Gastroesophageal sphincter (tissue), 4 donors: ENCODE measurements around the gene HSF4. TPM values are rescaled to one million over a fixed set of nuclear protein-coding genes. Genes with fewer than 3 reads are reported as not detected.

Source experiments
- ATAC-seq: fragments of 150-250 bp; one replicate; pipeline ENCODE4 v1.9.1; 2016; ENCODE audit warnings: mild to moderate bottlenecking, moderate library complexity
- H3K27ac ChIP-seq, 4 donors: fragments of 200-600 bp; sonication (generic) in 3 of 4; 1 replicate in 3 of 4; 2 replicates in 1 of 4; pipeline ENCODE4 v1.5.1; 2016 to 2019
- H3K27me3 ChIP-seq: fragments of 200-600 bp; sonication (generic); one replicate; pipeline ENCODE4 v1.5.1; 2019
- H3K36me3 ChIP-seq, 2 donors: fragments of 200-600 bp; sonication (generic); one replicate each; pipeline ENCODE4 v1.5.1; 2019; ENCODE audit warnings: control low read depth in 1 of 2
- H3K4me1 ChIP-seq, 3 donors: fragments of 200-600 bp; sonication (generic); 1 replicate in 2 of 3; 2 replicates in 1 of 3; pipeline ENCODE4 v1.5.1; 2016 to 2019; ENCODE audit warnings: control low read depth in 2 of 3
- H3K4me3 ChIP-seq, 2 donors: fragments of 200-600 bp; sonication (generic); one replicate each; pipeline ENCODE4 v1.5.1; 2019; ENCODE audit warnings: mild to moderate bottlenecking in 1 of 2, moderate library complexity in 1 of 2
- H3K9me3 ChIP-seq, 3 donors: fragments of 200-600 bp; sonication (generic); one replicate each; pipeline ENCODE4 v1.5.1; 2017 to 2019; ENCODE audit warnings: control low read depth in 2 of 3
- CTCF ChIP-seq, 4 experiments: fragments of 200-600 bp in 2 of 4; fragments of 450-650 bp in 2 of 4; sonication (generic) in 1 of 4; IDR thresholded peaks; one replicate each; pipeline ENCODE4 v1.5.1; 2017 to 2019; ENCODE audit warnings: antibody characterized with exemption in 4 of 4, mild to moderate bottlenecking in 2 of 4, moderate library complexity in 2 of 4
- EP300 ChIP-seq: sonication (generic); formaldehyde crosslinking; IDR thresholded peaks from one replicate; pipeline ENCODE4 v1.6.1; 2017; ENCODE audit warnings: antibody characterized with exemption, mild to moderate bottlenecking
- POLR2A ChIP-seq, 2 donors: fragments of 450-650 bp; IDR thresholded peaks; one replicate each; pipeline ENCODE4 v1.6.1; 2017; ENCODE audit warnings: antibody characterized with exemption in 2 of 2, mild to moderate bottlenecking in 2 of 2, moderate library complexity in 1 of 2
- POLR2AphosphoS5 ChIP-seq: sonication (generic); formaldehyde crosslinking; IDR thresholded peaks from one replicate; pipeline ENCODE4 v1.6.1; 2017; ENCODE audit warnings: antibody characterized with exemption
- WGBS, 2 donors: methylation state at CpG; one replicate each; pipeline ENCODE4 v1.1.5; 2018; ENCODE audit warnings: low coverage in 1 of 2; 5-methylcytosine and 5-hydroxymethylcytosine counted together
- total RNA-seq, 4 donors: library from RNA; depleted of rRNA; stranded (reverse); fragments of >200 nt; gene quantifications; one replicate each; pipeline ENCODE4 v1.1.0, GENCODE V29; 2016

The HSF4 gene
- total RNA-seq, 4 donors from 2014 or later, result 7.7 to 110 (median 59.4) TPM

- no CpG with 5 or more reads among the region's 9 CpGs for WGBS, 2 donors
- H3K27me3 ChIP-seq, result peaks cover 17% of the 10 kb centered on the region
- peaks cover 2 to 99% (median 43%) of the 10 kb centered on the region in 3 donors for H3K4me1 ChIP-seq
- H3K27ac ChIP-seq, result peak overlapping the region; percentile 76 to 97 (median 95)
- H3K9me3 ChIP-seq, result no peaks in the 10 kb centered on the region
- TF ChIP-seq POLR2AphosphoS5, result no peak
- no peak for TF ChIP-seq CTCF (IDR thresholded peaks at IDR 0.05)
- no peak for TF ChIP-seq POLR2A (IDR thresholded peaks at IDR 0.05)
- no peak for TF ChIP-seq EP300
- no peak overlapping the region for H3K4me3 ChIP-seq
- H3K36me3 ChIP-seq, result peaks cover 0 to 19% of the 10 kb centered on the region in 2 donors
- ATAC-seq, result no peak
Measured at GRCh38 chr16:67169011-67169451, 4.5 kb downstream of the HSF4 start.

GRCh38 chr16:67169642-67170167 is 5.2 kb downstream of the HSF4 start:
- H3K4me3 ChIP-seq, result peak overlapping the region; percentile 36 to 60
- peak overlapping the region; percentile 76 to 97 (median 95) for H3K27ac ChIP-seq
- no peaks in the 10 kb centered on the region for H3K9me3 ChIP-seq
- 0 to 2% methylated on average over 7 to 15 of the region's 24 CpGs for WGBS, 2 donors
- peaks cover 11% of the 10 kb centered on the region for H3K27me3 ChIP-seq
- no peak for ATAC-seq
- TF ChIP-seq CTCF (IDR thresholded peaks at IDR 0.05) (peak in 3 of 4 experiments; percentile 29 to 63 (median 33)), POLR2AphosphoS5 (no peak)
- peaks cover 0 to 19% of the 10 kb centered on the region in 2 donors for H3K36me3 ChIP-seq
- peaks cover 2 to 99% (median 44%) of the 10 kb centered on the region in 3 donors for H3K4me1 ChIP-seq

GRCh38 chr16:67170168-67170948 is 5.8 kb downstream of the HSF4 start, which contains the start of gene NOL3:
NOL3 (plus strand) TSS chr16:67170538.
- Histone ChIP-seq H3K27me3 (peaks cover 9% of the 10 kb centered on the region), H3K27ac (peak within 1 kb of the TSS; percentile 76 to 97 (median 95)), H3K9me3 (no peaks in the 10 kb centered on the region), H3K36me3 (peaks cover 0 to 23% of the 10 kb centered on the region in 2 donors), H3K4me1 (peaks cover 2 to 99% (median 42%) of the 10 kb centered on the region in 3 donors), H3K4me3 (peak within 1 kb of the TSS; percentile 36 to 60)
- 0% methylated on average over 1 of the region's 50 CpGs; no CpG with 5 or more reads in 1 of the 2 donors for WGBS, 2 donors
- peak; percentile 70 for ATAC-seq
- TF ChIP-seq POLR2A (IDR thresholded peaks at IDR 0.05) (peak; percentile 47 to 48), POLR2AphosphoS5 (peak; percentile 46), CTCF (IDR thresholded peaks at IDR 0.05) (peak in 2 of 4 experiments; percentile 8 to 33), EP300 (no peak)

- peak overlapping the region; percentile 76 to 97 (median 95) for H3K27ac ChIP-seq
- H3K4me1 ChIP-seq, result peaks cover 2 to 99% (median 37%) of the 10 kb centered on the region in 3 donors
- H3K36me3 ChIP-seq, result peaks cover 0 to 28% of the 10 kb centered on the region in 2 donors
- ATAC-seq, result peak; percentile 17
- peaks cover 2% of the 10 kb centered on the region for H3K27me3 ChIP-seq
- WGBS, 2 donors, result 34 to 53% methylated on average over 5 to 10 of the region's 14 CpGs
- TF ChIP-seq CTCF (IDR thresholded peaks at IDR 0.05) (no peak), POLR2AphosphoS5 (peak; percentile 30)
- H3K9me3 ChIP-seq, result no peaks in the 10 kb centered on the region
- peak overlapping the region; percentile 36 to 60 for H3K4me3 ChIP-seq
Measured at GRCh38 chr16:67170949-67171649, 6.6 kb downstream of the HSF4 start.
